Kidney glomerular epithelial cell (primary cell): ENCODE measurements around the gene CDKN2B.
"Not testable (repeated sequence)": the region's sequence is repeated elsewhere in the genome, so short reads cannot be mapped to it uniquely, and the experiment has no call there.

ENCODE experiments used
- DNase-seq: peaks from one replicate; lab custom pipeline; 2025; lab: John Stamatoyannopoulos, UW

CDKN2B gene, protein sequence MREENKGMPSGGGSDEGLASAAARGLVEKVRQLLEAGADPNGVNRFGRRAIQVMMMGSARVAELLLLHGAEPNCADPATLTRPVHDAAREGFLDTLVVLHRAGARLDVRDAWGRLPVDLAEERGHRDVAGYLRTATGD

DNA sequence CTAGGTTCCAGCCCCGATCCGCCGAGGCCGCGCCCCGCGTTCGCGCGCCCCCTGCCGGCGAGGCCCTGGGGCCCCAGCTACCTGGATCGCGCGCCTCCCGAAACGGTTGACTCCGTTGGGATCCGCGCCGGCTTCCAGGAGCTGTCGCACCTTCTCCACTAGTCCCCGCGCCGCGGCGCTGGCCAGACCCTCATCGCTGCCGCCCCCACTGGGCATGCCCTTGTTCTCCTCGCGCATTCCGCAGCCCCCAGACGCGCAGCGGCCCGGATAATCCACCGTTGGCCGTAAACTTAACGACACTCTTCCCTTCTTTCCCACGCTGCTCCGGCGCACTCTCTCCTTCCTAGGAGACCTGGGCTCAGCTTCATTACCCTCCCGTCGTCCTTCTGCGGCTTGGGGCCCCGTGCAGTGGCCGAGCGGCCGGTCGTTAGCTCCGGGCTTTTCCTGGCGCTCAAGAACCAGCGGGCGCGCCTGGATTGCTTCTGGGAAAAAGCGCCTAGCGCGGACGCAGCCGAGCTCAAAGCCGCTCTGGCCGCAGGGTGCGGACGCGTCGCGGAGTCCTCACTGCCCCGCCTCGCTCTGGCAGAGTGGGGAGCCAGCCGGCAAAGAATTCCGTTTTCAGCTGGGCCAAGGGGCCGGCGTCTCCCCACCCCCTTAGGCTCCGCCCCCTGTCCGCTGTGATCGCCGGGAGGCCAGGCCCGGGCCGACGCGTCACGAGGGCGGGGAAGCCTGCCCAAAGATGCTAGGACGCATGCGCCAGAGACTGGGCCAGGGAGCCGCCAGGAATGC, at the start of gene CDKN2B:
Gene CDKN2B (minus strand): TSS at position 589 of the 789 bp plus-strand sequence. CDS start 352 bp downstream, at position 237.
- peak; percentile 94 for DNase-seq

DNA sequence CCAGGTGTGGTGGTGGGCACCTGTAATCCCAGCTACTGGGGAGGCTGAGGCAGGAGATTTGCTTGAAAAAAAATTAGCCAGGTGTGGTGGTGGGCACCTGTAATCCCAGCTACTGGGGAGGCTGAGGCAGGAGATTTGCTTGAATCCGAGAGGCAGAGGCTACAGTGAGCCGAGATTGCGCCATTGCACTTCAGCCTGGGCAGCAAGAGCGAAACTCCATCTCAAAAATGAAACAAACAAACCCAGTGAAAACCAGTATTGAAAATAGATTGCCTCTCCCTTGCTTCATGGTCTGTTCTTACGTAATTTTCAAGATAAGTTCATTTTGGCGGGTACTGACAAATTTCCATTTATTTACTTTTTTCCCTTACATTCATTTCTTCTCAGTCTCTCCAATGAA, 48.9 kb upstream of the CDKN2B start:
- DNase-seq = not testable (repeated sequence)

DNA sequence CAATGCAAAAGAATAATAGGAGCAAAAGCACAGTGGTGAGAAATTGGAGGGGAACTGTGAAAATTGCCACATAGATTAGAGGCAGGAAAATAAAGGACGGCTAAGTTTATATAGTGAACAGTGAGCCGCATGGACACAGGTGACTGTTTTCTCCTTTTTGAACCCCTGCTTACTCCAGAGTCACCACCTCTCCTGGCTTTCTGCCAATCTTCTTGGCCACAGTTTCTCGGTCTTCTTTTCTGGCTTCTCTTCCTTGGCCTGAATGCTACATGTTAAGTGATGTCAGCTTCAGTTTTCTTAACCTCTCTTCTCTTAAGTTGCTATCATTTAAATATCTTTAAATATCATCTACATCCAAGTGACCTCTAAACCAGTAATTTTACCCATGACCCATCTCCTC, 47.3 kb upstream of the CDKN2B start:
- no peak for DNase-seq

DNA sequence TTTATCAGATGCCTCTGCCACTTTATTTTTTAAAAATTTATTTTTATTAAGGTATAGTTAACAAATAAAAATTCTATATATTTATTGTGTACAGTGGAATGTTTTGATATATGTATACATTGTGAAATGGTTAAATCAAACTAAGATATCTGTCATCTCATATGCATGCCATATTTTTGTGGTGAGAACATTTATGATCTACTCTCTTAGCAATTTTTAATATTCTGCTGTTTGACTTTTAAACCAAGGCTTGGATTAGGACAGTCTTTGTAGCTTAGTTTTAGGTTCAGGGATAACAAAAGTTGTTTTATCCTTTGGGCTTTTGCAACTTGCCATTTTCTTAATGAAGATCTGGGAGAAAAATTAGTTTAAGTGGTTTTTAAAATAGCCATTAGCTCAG, 46.0 kb upstream of the CDKN2B start:
- DNase-seq = no peak

DNA sequence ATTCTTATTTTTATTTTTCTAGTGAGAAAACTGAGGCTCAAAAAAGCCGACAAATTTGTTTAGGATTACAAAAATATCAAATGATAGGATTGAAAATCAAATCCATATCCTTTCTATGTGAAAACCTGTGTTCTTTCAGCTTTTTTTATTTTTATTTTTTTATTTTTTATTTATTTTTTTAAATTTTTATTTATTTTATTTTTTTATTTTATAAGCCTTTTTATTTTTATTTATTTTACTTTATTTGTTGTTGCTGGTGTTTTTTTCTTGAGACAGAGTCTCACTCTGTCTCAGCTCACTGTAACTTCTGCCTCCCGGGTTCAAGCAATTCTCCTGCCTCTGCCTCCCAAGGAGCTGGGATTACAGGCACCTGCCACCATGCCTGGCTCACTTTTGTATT, 45.4 kb upstream of the CDKN2B start:
- DNase-seq = no peak

DNA sequence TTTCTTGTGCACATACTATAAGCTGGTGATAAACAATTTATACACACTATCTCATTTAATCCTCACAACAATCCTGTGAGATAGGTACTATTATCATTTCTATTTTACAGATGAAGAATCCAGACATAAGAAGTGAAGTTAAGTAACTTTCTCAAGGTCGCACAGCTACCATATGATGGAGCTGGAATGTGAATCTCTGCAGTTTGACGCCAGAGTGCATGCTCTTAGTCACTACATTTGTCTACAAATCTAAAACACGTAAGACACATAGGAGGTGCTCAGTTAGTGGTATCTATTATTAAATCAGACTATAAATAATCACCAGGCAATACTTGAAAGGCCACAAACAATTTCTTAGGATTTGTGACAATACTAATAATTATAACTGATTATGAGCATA, 45.0 kb upstream of the CDKN2B start:
- no peak for DNase-seq

DNA sequence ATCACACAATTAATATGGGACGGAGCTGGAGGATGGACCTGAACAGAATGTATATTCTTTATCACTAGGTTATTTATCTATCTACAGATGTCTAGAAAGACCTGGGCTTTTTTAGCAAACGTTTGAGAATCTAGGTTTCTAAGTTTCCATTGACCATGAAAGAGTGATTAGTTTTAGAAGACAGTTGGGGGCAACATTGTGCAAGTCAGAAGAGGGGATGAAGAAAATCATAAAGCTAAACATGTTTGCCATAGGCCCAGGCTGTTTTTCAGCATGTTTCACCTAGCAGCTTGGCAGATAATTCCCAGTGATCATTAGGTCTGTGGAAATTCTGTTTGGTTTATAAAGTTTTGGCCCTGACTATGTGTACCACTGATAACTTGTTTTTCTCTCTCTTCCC, 44.1 kb upstream of the CDKN2B start:
- no peak for DNase-seq

DNA sequence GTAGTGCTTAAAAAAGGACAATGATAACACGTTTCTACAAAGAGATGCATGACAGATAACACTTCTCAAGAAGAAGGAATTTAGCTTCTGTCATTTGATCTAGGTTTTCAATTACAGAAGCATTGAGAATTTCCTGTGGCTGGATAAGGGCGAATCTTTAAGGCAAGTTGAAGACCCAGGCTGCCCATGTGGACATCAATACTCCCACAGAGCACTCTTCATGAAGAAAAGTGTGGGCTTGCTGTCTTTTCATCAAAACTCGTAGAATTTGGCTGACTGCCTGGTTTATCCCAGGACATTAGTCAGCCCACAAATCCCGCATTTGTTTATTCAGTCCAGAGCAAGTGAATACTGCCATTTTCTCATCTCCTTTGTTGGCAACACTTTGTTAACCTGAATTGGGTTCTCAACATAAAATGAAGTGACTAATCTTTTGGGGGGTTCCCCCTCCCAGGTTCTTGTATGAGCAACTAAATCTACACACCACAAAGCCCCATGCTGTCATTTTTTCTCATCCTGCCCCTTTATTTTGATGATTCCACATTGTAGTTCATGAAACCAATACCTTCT, 43.4 kb upstream of the CDKN2B start:
- peak; percentile 99 for DNase-seq

DNA sequence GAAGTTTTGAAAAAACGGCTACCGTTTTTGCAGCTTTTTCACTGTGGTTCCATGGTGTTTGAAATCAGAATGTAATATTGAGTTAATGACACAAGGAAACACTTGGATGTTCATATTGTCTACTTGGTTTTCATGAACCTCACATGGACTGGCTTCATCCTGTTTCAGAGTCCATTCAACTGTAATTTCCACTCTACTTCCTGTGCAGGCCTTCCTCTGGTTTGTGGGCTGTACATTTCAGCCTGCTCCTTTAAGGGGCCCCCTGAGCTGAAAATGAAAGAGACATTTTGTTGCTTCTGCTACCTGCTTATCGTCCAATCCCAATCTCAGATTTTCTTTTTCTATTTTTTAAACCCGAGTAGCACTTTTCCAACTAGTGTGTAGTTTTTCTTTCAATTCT, 41.8 kb upstream of the CDKN2B start:
- no peak for DNase-seq

DNA sequence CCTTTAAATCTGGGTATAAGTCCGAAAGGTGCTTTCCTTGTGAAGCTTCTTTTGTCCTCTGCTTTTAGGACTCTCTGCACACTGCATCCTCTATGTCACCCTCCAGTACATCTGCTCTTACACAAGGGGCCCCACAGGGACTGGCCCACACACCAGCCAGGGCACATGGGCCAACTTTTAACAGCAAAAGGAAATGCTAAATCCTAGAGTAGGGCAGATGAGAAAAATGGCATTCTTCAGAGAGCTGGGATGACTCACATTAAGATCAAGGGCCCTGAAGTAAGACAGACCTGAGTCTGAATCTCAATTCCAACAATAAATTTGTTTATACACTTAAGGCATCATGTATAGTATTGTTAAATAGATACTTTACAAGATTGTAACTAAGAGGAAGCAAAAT, 40.3 kb upstream of the CDKN2B start:
- peak; percentile 9 for DNase-seq

DNA sequence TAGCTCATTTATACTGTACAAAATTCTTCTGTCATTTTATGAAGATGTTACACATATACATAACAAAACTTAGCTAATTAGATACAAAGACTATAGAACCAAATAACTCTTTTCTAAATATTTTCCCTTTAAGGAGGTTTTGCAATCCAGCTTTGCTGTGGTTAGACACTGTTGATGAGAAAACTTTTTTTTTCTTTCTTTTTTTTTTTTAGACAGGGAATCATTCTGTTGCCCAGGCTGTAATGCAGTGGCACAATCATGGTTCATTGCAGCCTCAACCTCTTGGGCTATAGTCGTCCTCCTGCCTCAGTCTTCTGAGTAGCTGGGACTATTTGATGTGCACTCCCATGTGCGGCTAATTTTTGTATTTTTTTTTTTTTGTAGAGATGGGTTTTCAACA, 38.5 kb upstream of the CDKN2B start:
- DNase-seq = no peak

DNA sequence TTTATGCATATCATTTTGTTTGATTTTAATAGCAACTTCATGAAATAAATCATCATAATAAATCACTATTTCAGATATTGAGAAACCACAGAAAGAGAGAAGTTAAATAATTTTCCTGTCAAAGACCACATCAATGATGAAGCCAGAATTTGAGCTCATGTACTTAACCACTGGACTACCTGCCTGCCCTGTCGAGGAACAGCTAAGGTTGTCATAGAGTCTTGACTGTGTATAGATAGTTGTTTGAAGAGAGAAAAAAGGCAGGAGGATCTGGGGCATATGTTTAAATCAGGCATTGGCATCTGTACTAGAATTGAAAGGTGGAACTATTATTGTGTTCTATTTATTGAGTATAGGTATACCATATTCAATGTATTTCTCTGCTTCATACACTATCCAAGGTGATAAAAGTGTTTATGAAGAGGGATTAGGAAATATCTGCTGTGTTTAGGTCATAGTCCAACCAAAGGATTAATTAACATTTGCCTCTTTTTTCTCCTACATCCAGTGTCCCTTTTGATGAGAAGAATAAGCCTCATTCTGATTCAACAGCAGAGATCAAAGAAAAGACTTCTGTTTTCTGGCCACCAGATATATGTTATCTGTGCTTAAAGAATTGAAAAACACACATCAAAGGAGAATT, 37.3 kb upstream of the CDKN2B start:
- no peak for DNase-seq

DNA sequence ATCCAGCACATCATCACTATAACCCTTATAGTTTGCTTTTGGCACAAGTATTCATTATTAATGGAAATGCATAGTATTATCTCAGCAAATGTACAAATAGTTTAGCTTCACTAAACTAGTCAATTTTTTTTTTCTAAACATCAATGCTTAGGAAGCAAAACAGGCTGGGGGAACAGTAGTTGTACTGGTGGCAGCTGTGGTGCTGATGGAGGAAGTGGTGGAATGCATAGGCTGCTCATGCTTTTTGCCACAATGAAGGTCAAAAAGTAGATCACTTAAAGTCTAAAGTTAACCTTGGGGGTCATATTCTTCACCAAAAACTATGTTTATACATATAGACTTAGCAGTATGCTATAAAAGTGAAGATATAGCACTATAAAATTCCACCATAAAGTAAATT, 36.3 kb upstream of the CDKN2B start:
- DNase-seq = no peak

DNA sequence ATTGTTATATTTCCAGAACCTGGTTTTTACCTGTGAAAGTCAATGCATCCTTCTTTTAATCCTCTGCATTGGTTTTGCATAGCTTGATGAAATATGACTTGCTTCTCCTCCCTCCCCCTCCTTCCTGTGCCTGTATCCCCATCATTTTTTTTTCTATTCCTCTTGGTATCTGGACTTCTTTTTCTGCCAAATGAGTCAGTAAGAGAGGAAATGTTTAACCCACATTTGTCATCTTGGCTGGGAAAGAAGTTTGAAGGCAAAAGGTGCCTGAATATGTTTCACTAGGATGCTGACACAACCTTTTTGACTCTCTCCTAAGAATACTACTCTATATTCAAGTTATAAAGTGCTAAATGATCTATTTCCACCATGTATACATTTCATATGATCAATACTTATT, 35.5 kb upstream of the CDKN2B start:
- DNase-seq = peak; percentile 89

DNA sequence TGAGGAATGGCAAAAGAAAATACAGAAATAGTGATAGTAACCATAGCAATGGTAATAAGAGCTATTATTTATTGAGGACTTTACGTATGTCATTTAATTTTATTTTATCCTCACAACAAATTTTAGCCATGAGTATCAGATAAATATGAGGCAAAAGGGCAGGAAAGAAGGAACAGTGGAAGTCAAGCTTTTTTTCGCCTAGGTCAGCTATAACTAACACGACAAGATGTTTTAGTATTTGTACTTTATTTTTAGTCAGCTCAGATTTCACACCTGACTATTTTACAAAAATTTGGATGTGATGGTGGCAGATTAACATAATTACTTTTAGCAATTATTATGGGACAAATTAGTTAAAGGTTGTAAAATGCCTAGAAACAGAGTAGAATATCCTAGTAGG, 34.8 kb upstream of the CDKN2B start:
- no peak for DNase-seq

DNA sequence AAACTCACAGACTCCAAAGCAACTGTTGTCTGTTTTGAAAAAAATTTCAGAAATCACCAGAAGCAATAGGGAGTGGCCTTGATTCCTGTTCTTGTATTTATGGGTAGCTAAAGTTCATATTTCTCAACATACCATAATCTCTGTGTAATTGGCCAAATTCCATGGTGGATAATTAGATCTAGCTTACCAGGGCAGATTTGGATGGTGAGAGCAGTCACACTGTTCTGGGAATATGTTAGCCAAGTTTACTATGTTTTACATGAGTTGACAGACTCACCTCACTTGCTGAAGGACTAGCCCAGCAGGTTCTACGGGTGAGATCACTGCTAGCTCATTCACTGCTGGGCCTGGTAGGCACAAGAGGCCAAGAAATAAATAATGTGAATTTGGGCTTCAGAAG, 32.7 kb upstream of the CDKN2B start:
- no peak for DNase-seq

DNA sequence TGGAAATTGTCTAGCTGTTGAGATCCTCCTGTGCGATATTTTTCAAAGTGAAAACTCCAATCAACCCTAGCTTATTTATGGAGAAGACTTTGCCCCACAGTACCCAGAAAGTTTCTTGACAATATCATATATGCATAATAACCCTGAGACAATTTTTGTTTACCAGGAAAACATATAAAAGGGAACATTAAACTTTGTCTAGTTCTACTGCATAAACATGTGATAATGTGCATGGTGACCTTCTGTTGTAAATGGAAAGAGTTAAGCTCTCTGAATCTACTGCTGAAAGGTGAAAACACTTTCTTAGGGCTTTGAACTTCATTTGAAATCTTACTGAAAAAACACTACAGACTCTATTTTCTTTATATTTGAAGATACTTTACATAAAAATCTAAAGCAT, 32.2 kb upstream of the CDKN2B start:
- no peak for DNase-seq

DNA sequence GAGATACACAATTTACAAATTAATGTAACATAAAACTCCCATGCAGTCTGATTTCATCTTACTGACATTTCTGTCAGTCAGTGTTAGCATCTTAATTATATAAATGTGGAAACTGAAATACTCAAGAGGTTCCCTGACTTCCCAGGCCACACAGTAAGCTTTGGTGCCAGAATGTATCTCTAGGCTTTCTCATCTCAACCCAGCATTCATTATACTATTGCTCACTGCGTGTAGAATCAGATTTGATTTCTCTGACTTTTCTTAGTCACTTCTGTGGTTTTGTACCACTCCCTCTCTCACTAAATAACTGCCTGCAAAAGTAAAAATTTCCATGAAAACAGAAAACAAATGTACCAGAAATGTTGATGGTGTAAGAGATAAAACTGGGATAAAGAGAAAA, 31.7 kb upstream of the CDKN2B start:
- DNase-seq = peak; percentile 15

DNA sequence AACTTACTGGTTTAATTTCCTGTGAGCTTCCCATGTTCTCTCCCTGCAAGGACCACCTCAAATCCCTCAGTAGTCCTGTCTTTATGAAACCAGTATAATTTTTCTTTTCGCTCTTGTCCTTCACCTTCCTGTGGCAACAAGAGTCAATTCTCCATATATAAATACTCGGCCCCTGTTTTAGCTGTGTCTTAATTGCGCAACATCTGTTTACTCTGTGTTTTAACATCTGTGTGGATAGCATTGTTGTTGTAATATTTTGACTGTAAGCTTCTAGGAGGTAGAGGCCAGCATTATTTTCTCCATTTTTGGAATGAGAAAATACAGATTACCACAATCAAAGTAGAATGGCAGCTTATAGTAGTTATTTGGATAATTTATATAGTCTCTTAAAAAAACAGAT, 30.2 kb upstream of the CDKN2B start:
- no peak for DNase-seq

DNA sequence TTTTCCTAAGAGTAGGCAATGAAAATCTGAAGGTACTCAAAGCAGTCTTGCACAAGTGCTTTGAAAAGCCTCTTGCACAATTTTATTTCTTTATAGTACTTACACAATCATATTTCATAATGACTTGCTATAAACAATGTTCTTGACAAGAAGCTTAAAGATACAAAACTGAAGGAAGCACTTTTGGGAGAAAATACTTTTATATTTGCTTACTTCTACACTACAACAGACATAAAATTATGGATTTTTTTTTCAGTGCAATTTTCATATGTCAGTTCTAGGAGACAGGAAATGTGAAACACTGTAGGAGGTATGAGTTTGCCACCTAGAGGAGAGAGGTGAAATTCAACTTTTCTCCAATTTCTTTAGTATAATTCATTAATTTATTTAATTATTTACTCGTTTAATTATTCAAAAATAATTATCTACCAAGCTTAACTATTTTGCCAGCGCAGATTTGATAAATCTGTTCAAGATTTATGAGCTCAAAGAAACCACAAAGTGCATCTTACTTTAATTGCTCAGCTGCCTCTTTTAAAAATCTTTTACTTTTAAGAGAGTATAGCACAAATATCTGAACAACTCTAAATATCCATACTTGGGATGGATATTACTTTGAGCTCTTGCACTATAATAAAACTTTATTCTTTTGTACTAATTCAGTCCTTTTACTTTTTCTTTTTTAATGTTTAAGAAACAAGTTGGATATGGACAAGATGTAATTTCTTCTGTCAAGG, 29.0 kb upstream of the CDKN2B start:
- no peak for DNase-seq

DNA sequence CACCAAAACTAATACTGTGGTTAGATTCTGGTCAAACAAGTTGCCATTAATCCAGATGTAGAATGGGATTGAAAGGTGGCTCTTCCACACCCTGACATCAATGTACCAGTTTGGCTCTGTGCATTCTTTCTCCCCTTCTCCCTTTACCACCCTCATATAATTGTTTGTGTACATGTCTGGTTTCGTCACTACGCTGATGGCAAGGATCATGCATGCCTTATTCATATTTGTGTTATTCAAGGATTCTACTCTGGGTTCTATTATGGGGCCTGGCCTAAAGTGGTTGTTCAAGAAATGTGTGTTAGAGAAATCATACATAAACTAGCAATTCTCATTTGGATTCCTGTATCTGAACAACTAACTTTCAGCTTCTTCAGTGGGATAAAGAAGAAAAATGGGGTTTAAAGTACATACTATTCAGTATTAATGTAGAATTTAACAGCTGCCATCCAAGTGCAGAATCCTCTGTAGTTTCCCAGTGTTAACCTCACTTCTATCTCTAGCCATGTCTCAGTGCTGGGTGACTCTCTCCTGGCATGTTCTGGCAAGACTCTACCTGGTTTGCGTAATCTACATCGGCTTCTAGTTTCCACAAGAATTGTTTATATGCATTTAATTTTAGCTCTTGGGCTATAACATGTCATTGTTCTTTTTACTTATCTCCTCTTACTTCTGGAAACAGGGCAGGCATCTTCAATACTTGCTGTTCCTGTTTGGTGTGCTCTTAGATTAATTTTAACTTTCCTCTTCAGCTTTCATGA, 27.9 kb upstream of the CDKN2B start:
- no peak for DNase-seq

DNA sequence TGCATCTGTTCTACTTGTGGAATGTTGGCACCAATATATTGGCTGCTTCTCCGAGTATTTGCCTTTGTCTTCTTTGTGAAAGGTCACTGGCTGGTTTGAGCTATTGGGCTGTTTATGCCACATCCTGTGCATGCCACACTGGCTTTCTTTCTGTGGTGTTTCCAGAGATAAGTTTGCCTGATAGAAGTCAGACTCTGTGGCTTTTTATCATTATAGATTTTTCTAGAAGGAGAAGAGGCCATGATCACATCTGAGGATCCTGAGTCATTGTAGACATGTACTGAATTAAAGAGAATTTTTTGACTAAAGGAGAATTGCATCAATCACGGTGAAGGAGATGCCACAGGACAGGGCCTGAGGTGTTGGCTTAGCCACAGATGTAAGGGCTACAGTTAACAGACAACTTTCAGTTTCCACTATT, 26.5 kb upstream of the CDKN2B start:
- DNase-seq = no peak
